K562 (cell line): Measurements from ENCODE around the gene GBF1. TPM values are rescaled to one million over a fixed set of nuclear protein-coding genes. Genes with fewer than 3 reads are reported as not detected.

ENCODE experiments used
- FOXM1 ChIP-seq, 2 experiments: fragments of 450-650 bp in 1 of 2; sonication (generic) in 1 of 2; formaldehyde crosslinking in 1 of 2; IDR thresholded peaks; 2 replicates each; pipeline versions ENCODE4 v1.6.1 to v1.9.0; 2017 to 2022; ENCODE audit warnings: low read depth in 2 of 2, mild to moderate bottlenecking in 2 of 2, missing genetic modification reagents in 1 of 2, moderate library complexity in 1 of 2
- IRF9 ChIP-seq: fragments of 450-650 bp; IDR thresholded peaks from 2 replicates; pipeline ENCODE4 v1.6.1; 2016; ENCODE audit warnings: missing biosample characterization, missing genetic modification characterization
- RBM39 ChIP-seq: fragments of 200-400 bp; formaldehyde crosslinking; optimal IDR thresholded peaks from 2 replicates; pipeline ENCODE3; 2018; ENCODE audit warnings: low read depth, low read length
- SMAD4 ChIP-seq: fragments of 250-450 bp; sonication (Bioruptor Pico); conservative IDR thresholded peaks from 2 replicates; pipeline ENCODE4 v1.8.0; 2021; ENCODE audit warnings: inconsistent platforms, mild to moderate bottlenecking, moderate library complexity
- SMARCB1 ChIP-seq: IDR thresholded peaks from 2 replicates; pipeline ENCODE4 v1.6.1; 2011; ENCODE audit warnings: improper control_type of control experiment, low read depth; ENCODE audit not compliant: insufficient read length
- TCF7L2 ChIP-seq: fragments of 150-350 bp; IDR thresholded peaks from 2 replicates; pipeline ENCODE4 v1.6.1; 2016; ENCODE audit warnings: low read depth, mild to moderate bottlenecking, low read length, moderate library complexity
- TFE3 ChIP-seq: fragments of 450-650 bp; formaldehyde crosslinking; IDR thresholded peaks from 2 replicates; pipeline ENCODE4 v1.4.0; 2020; ENCODE audit warnings: mild to moderate bottlenecking, mixed read lengths
- ZFX ChIP-seq: sonication (generic); formaldehyde crosslinking; IDR thresholded peaks from 2 replicates; pipeline ENCODE4 v1.8.0; 2022; ENCODE audit warnings: mild to moderate bottlenecking, missing genetic modification reagents, moderate library complexity
- ZNF354B ChIP-seq: fragments of 250-450 bp; sonication (Bioruptor Pico); IDR thresholded peaks from 2 replicates; pipeline ENCODE4 v1.4.0; 2020
- ZNF41 ChIP-seq: fragments of 250-450 bp; sonication (Bioruptor Pico); conservative IDR thresholded peaks from 2 replicates; pipeline ENCODE4 v1.4.0; 2020; ENCODE audit warnings: mild to moderate bottlenecking
- polyA plus RNA-seq, 8 experiments: library from polyadenylated mRNA; depleted of rRNA in 4 of 8; stranded (reverse) in 5 of 8; unstranded in 3 of 8; fragments of >200 nt; fragmentation: Nextera tagmentation in 2 of 8; fragmentation: Illumina TruSeq in 1 of 8; extraction: Ambion mirVana in 2 of 8; extraction: Trizol in 1 of 8; gene quantifications; 2 replicates each; pipeline versions ENCODE4 v1.2.1 to v1.2.3, GENCODE V29; 2011 to 2014; ENCODE audit warnings: inconsistent platforms in 1 of 8, missing spikeins in 1 of 8
- total RNA-seq, 7 experiments: library from RNA; depleted of rRNA in 6 of 7; stranded (reverse); fragments of >200 nt in 6 of 7; fragmentation: Illumina TruSeq in 2 of 7; extraction: Trizol in 2 of 7; gene quantifications; 2 replicates each; pipeline versions ENCODE4 v1.2.1 to v1.2.3, GENCODE V29; 2011 to 2021; ENCODE audit warnings: low replicate concordance in 1 of 7
- TF ChIP-seq, protein P1 (sequence below), 2 experiments: fragments of 450-650 bp; formaldehyde crosslinking in 1 of 2; IDR thresholded peaks; 2 replicates each; pipeline versions ENCODE4 v1.4.0 to v1.6.1; 2014 to 2020; ENCODE audit warnings: mild to moderate bottlenecking in 2 of 2, borderline replicate concordance in 1 of 2, low read depth in 1 of 2
- TF ChIP-seq, protein P2 (sequence below): fragments of 450-650 bp; formaldehyde crosslinking; IDR thresholded peaks from 2 replicates; pipeline ENCODE4 v1.4.0; 2020; ENCODE audit warnings: mild to moderate bottlenecking

The GBF1 gene
- total and polyA plus RNA-seq, 9 of the 15 experiments (the other 6 are each of a cell fraction or from before 2014, with no cell fraction given), result 0.69 to 28.0 (median 10.3) TPM

DNA sequence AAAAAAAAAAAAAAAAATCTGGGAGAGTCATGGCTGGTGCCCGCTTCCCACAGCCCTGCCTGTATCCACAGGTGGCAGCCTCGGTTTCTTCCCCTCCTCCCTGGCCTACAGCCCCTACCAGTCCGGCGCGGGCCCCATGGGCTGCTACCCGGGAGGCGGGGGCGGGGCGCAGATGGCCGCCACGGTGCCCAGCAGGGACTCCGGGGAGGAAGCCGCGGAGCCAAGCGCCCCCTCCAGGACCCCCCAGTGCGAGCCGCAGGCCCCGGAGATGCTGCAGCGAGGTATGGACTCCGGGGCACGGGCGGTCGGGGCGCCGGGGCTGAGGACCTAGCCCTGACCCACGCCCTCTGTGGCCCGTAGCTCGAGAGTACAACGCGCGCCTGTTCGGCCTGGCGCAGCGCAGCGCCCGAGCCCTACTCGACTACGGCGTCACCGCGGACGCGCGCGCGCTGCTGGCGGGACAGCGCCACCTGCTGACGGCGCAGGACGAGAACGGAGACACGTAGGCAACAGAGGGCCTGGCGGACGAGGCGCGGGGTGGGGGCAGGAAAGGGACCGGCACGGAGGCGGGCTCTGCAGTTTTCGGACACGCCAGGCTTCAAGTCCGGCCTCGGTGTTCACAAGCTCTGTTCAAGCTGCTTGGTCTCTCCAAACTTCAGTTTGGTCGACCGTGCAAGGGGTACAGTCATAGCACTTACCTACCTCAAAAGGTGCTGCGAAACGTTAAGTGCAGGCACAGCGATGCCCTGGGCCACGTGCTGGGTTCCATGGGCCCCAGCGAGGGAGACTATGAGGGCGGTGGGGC, 154.1 kb downstream of the GBF1 start (continued):
- TF ChIP-seq, protein P1, sequence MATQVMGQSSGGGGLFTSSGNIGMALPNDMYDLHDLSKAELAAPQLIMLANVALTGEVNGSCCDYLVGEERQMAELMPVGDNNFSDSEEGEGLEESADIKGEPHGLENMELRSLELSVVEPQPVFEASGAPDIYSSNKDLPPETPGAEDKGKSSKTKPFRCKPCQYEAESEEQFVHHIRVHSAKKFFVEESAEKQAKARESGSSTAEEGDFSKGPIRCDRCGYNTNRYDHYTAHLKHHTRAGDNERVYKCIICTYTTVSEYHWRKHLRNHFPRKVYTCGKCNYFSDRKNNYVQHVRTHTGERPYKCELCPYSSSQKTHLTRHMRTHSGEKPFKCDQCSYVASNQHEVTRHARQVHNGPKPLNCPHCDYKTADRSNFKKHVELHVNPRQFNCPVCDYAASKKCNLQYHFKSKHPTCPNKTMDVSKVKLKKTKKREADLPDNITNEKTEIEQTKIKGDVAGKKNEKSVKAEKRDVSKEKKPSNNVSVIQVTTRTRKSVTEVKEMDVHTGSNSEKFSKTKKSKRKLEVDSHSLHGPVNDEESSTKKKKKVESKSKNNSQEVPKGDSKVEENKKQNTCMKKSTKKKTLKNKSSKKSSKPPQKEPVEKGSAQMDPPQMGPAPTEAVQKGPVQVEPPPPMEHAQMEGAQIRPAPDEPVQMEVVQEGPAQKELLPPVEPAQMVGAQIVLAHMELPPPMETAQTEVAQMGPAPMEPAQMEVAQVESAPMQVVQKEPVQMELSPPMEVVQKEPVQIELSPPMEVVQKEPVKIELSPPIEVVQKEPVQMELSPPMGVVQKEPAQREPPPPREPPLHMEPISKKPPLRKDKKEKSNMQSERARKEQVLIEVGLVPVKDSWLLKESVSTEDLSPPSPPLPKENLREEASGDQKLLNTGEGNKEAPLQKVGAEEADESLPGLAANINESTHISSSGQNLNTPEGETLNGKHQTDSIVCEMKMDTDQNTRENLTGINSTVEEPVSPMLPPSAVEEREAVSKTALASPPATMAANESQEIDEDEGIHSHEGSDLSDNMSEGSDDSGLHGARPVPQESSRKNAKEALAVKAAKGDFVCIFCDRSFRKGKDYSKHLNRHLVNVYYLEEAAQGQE (IDR thresholded peaks at IDR 0.05; ENCODE audit: borderline replicate concordance), result peak; percentile 82
- TF ChIP-seq, protein P1 (CRISPR knock-in tag; IDR thresholded peaks at IDR 0.05; ENCODE audit: low read depth), result 0 out of 2 replicates have a peak, but pooled peaks have one; percentile 31
- TF ChIP-seq TFE3, result no peak
- TF ChIP-seq RBM39, result no peak
- TF ChIP-seq SMARCB1, result no peak
- peak; percentile 88 for TF ChIP-seq ZFX (CRISPR knock-in tag)
- peak; percentile 55 for TF ChIP-seq SMAD4 (CRISPR knock-in tag)
- no peak for TF ChIP-seq ZNF41
- TF ChIP-seq TCF7L2, result no peak
- TF ChIP-seq IRF9 (tag), result no peak
- TF ChIP-seq ZNF354B (CRISPR knock-in tag), result no peak
- no peak for TF ChIP-seq FOXM1 (IDR thresholded peaks at IDR 0.05; ENCODE audit: low read depth)
- peak; percentile 69; the same call in 1 of the 2 replicates for TF ChIP-seq FOXM1 (CRISPR knock-in tag; IDR thresholded peaks at IDR 0.05; ENCODE audit: low read depth)
- TF ChIP-seq, protein P2, sequence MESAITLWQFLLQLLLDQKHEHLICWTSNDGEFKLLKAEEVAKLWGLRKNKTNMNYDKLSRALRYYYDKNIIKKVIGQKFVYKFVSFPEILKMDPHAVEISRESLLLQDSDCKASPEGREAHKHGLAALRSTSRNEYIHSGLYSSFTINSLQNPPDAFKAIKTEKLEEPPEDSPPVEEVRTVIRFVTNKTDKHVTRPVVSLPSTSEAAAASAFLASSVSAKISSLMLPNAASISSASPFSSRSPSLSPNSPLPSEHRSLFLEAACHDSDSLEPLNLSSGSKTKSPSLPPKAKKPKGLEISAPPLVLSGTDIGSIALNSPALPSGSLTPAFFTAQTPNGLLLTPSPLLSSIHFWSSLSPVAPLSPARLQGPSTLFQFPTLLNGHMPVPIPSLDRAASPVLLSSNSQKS (CRISPR knock-in tag), result no peak
